Keratinocyte (primary cell): Measurements from ENCODE around the gene SPDYE3.
"Not testable (repeated sequence)": the region's sequence is repeated elsewhere in the genome, so short reads cannot be mapped to it uniquely, and the experiment has no call there.

ENCODE experiments used
- EZH2 ChIP-seq: IDR thresholded peaks from one replicate; pipeline ENCODE4 v1.6.1; 2012; ENCODE audit warnings: inconsistent platforms, mild to moderate bottlenecking, low read length, moderate library complexity
- TF ChIP-seq, protein P1 (sequence below), 3 experiments: IDR thresholded peaks in 1 of 3; conservative IDR thresholded peaks in 1 of 3; optimal IDR thresholded peaks in 1 of 3; 2 replicates in 2 of 3; 3 replicates in 1 of 3; pipeline versions ENCODE3 to v1.5.1; 2011; ENCODE audit warnings: low read length in 3 of 3, mild to moderate bottlenecking in 3 of 3, moderate library complexity in 2 of 3, control low read depth in 1 of 3, inconsistent platforms in 1 of 3; ENCODE audit not compliant: insufficient read depth in 2 of 3; ENCODE audit errors: extremely low read depth in 1 of 3

- TF ChIP-seq, protein P1, sequence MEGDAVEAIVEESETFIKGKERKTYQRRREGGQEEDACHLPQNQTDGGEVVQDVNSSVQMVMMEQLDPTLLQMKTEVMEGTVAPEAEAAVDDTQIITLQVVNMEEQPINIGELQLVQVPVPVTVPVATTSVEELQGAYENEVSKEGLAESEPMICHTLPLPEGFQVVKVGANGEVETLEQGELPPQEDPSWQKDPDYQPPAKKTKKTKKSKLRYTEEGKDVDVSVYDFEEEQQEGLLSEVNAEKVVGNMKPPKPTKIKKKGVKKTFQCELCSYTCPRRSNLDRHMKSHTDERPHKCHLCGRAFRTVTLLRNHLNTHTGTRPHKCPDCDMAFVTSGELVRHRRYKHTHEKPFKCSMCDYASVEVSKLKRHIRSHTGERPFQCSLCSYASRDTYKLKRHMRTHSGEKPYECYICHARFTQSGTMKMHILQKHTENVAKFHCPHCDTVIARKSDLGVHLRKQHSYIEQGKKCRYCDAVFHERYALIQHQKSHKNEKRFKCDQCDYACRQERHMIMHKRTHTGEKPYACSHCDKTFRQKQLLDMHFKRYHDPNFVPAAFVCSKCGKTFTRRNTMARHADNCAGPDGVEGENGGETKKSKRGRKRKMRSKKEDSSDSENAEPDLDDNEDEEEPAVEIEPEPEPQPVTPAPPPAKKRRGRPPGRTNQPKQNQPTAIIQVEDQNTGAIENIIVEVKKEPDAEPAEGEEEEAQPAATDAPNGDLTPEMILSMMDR (optimal IDR thresholded peaks at IDR 0.05 in 1 of 3, IDR thresholded peaks at IDR 0.05 in 1 of 3, conservative IDR thresholded peaks at IDR 0.05 in 1 of 3; ENCODE audit: extremely low read depth in 1 of 3, insufficient read depth in 2 of 3, low read length in 3 of 3): not testable (repeated sequence)
- not testable (repeated sequence) for TF ChIP-seq EZH2
Observed at GRCh38 chr7:100321648-100322047, 14.1 kb downstream of the SPDYE3 start.
